Heart left ventricle (tissue), 16 donors: Measurements from ENCODE around the gene SECTM1. TPM values are rescaled to one million over a fixed set of nuclear protein-coding genes. Genes with fewer than 3 reads are reported as not detected.

ENCODE experiments used
- ATAC-seq, 4 donors: fragments of 200-7000 bp; cut with Tn5 transposase; one replicate each; pipeline ENCODE4 v1.9.1; 2020 to 2022; ENCODE audit warnings: moderate library complexity in 4 of 4, mild to moderate bottlenecking in 3 of 4, moderate number of reproducible peaks in 1 of 4
- DNase-seq, 5 donors: peaks; one replicate each; pipeline ENCODE4 v3.0.0-alpha.2; 2020
- H3K27ac ChIP-seq, 12 donors: fragments of 200-600 bp; sonication (generic) in 4 of 12; one replicate each; pipeline versions ENCODE4 v1.5.0 to v1.8.0; 2016 to 2022; ENCODE audit warnings: mild to moderate bottlenecking in 2 of 12
- H3K27me3 ChIP-seq, 9 donors: fragments of 200-600 bp; sonication (generic) in 2 of 9; one replicate each; pipeline versions ENCODE4 v1.5.1 to v1.8.0; 2016 to 2022; ENCODE audit warnings: mild to moderate bottlenecking in 3 of 9
- H3K36me3 ChIP-seq, 9 donors: fragments of 200-600 bp; sonication (generic) in 2 of 9; one replicate each; pipeline versions ENCODE4 v1.5.0 to v1.8.0; 2018 to 2022; ENCODE audit warnings: mild to moderate bottlenecking in 2 of 9
- H3K4me1 ChIP-seq, 12 donors: fragments of 200-600 bp; sonication (generic) in 4 of 12; one replicate each; pipeline versions ENCODE4 v1.5.0 to v1.8.0; 2016 to 2022; ENCODE audit warnings: mild to moderate bottlenecking in 3 of 12
- H3K4me3 ChIP-seq, 12 donors: fragments of 200-600 bp; sonication (generic) in 4 of 12; one replicate each; pipeline versions ENCODE4 v1.5.0 to v1.8.0; 2017 to 2022; ENCODE audit warnings: mild to moderate bottlenecking in 9 of 12, moderate library complexity in 4 of 12
- H3K9me3 ChIP-seq, 12 donors: fragments of 200-600 bp; sonication (generic) in 4 of 12; one replicate each; pipeline versions ENCODE4 v1.5.0 to v1.8.0; 2016 to 2022; ENCODE audit warnings: mild to moderate bottlenecking in 1 of 12
- POLR2A ChIP-seq, 2 donors: fragments of 450-650 bp; IDR thresholded peaks; one replicate each; pipeline ENCODE4 v1.6.1; 2017; ENCODE audit warnings: antibody characterized with exemption in 2 of 2, mild to moderate bottlenecking in 2 of 2, moderate library complexity in 2 of 2
- WGBS, 4 donors: extraction: QIAGEN DNeasy Blood & Tissue Kit in 2 of 4; methylation state at CpG; one replicate each; pipeline versions ENCODE4 v1.1.5 to v1.1.7; 2013 to 2018; 5-methylcytosine and 5-hydroxymethylcytosine counted together
- intact Hi-C, 10 donors: fragments of 100-400 bp; cut with DNase I; formaldehyde crosslinking; loops; one replicate each; pipeline versions ENCODE4 v1.11.1 to v1.14.2; 2022
- polyA plus RNA-seq, 2 donors: library from polyadenylated mRNA; stranded (reverse); fragments of 200-250 nt; gene quantifications; one replicate each; pipeline ENCODE4 v1.2.3, GENCODE V29; 2013
- total RNA-seq, 9 donors: library from RNA; depleted of rRNA in 2 of 9; stranded (reverse); fragments of >200 nt in 2 of 9; fragmentation: NEBNext Ultra II Directional in 3 of 9; extraction: Animal tissue kit (Norgen Biotek cat#: 25700) in 3 of 9; gene quantifications; one replicate each; pipeline versions ENCODE4 v1.1.0 to v1.2.4, GENCODE V29; 2016 to 2023
- TF ChIP-seq, protein P1 (sequence below), 12 donors: fragments of 200-600 bp; sonication (generic) in 4 of 12; IDR thresholded peaks; one replicate each; pipeline versions ENCODE4 v1.5.0 to v1.8.0; 2018 to 2022; ENCODE audit warnings: antibody characterized with exemption in 12 of 12, mild to moderate bottlenecking in 5 of 12
- donor health status: ischemic (EF 13 %, LVEDD 7.1; RV severe dilation, severe dysfunction).
- donor health status: healthy with polysubstance abuse.
- donor health status: DM: no; HTN: yes; CAD: no.
- donor health status: DM: no; HTN: no; CAD: no.
- donor health status: ischemic (EF 25% LVEDD 6.9; RV normal size, moderate dysfunction).
- donor health status: ischemic (EF 25% LVEDD 5.7; RV mildly dilated, moderate dysfunction).
- donor health status: healthy.
- donor health status: DM: yes; HTN: yes; CAD: no.
- donor health status: ischemic (EF 35%, LVEDD 5.7; RV mildly dilated, moderate dysfunction).
- donor health status: nonischemic (EF 11% LVEDD 7.7; RV severe dilation, severe dysfunction).
- donor health status: DM: yes; HTN: yes; CAD: no.
- donor health status: PGD.
- donor health status: ischemic (EF 29% LVEDD 5.4; RV normal size, mild dysfunction).
- donor health status: nonischemic (EF 23%, LVEDD 6.1; RV moderate dilation, normal function).

SECTM1 gene
- total and polyA plus RNA-seq, 11 donors = 2.3 to 41.6 (median 3.4) TPM

DNA sequence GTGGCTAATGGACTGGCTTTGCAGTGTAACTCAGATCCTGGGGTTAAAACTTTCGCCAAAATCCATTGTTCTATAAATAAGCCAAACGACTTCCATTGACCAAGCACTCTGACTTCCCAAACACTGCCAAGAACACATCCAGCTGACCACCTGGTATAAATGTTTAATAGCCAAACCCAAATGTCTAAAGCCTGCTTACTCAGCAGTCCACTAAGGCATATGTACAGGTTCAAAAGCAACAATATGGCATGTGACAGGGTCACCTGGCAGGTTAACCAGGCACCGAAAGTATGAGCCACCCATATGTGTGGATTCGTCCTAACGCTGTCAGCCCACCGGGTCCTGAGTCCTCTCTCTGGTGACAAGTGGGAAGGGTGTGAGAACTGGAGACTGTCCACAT, 62.2 kb downstream of the SECTM1 start:
- peak overlapping the region in 2 of 12 donors; percentile 100 for H3K27ac ChIP-seq
- H3K27me3 ChIP-seq = no peaks in the 10 kb centered on the region
- peaks cover 12 to 72% (median 67%) of the 10 kb centered on the region in 12 donors for H3K4me1 ChIP-seq
- H3K9me3 ChIP-seq = no peaks in the 10 kb centered on the region
- DNase-seq (no peak), ATAC-seq (no peak)
- TF ChIP-seq, protein P1, sequence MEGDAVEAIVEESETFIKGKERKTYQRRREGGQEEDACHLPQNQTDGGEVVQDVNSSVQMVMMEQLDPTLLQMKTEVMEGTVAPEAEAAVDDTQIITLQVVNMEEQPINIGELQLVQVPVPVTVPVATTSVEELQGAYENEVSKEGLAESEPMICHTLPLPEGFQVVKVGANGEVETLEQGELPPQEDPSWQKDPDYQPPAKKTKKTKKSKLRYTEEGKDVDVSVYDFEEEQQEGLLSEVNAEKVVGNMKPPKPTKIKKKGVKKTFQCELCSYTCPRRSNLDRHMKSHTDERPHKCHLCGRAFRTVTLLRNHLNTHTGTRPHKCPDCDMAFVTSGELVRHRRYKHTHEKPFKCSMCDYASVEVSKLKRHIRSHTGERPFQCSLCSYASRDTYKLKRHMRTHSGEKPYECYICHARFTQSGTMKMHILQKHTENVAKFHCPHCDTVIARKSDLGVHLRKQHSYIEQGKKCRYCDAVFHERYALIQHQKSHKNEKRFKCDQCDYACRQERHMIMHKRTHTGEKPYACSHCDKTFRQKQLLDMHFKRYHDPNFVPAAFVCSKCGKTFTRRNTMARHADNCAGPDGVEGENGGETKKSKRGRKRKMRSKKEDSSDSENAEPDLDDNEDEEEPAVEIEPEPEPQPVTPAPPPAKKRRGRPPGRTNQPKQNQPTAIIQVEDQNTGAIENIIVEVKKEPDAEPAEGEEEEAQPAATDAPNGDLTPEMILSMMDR (IDR thresholded peaks at IDR 0.05) = no peak
- TF ChIP-seq POLR2A (IDR thresholded peaks at IDR 0.05) = no peak
- intact Hi-C loops = loop anchor here in 4 of 10 donors (2.0 to 5.0 kb wide), 3 partner anchors 15 to 59 kb away; partner anchors contain the start of gene CCDC57 (in 1 of the 4)
- peak overlapping the region in 2 of 12 donors; percentile 16 to 96 for H3K4me3 ChIP-seq
- H3K36me3 ChIP-seq = peaks cover 0 to 51% (median 17%) of the 10 kb centered on the region in 9 donors
- WGBS, 4 donors = 52 to 71% (median 57%) methylated on average over 2 to 6 of the region's 6 CpGs

Other genes starting within 250 kb of the SECTM1 start
- 100 to 1,000 TPM in 1 of 9 donors, 10 to 100 TPM in 7, 1 to 10 TPM in 1; 6.9 to 103 (median 18.9) TPM for gene FASN, start 235.5 kb downstream of the SECTM1 start, total RNA-seq
- gene FASN, start 235.5 kb downstream of the SECTM1 start, polyA plus RNA-seq = 10 to 100 TPM; 17.5 to 47.5 TPM
- 10 to 100 TPM in 5 of 9 donors, 1 to 10 TPM in 4; 4.3 to 17.6 (median 10.7) TPM for gene CCDC57, start 120.9 kb downstream of the SECTM1 start, total RNA-seq
- 1 to 10 TPM; 8.7 to 9.5 TPM for gene CCDC57, start 120.9 kb downstream of the SECTM1 start, polyA plus RNA-seq
- 10 to 100 TPM in 5 of 9 donors, 1 to 10 TPM in 4; 6.5 to 56.0 (median 12.9) TPM for gene SLC16A3, start 104.7 kb downstream of the SECTM1 start, total RNA-seq
- 10 to 100 TPM in 1 of 2 donors, 1 to 10 TPM in 1; 8.3 to 33.9 TPM for gene SLC16A3, start 104.7 kb downstream of the SECTM1 start, polyA plus RNA-seq
- gene CSNK1D, start 60.1 kb downstream of the SECTM1 start, total RNA-seq = 10 to 100 TPM; 38.4 to 83.9 (median 66.1) TPM
- 10 to 100 TPM; 47.5 to 88.1 TPM for gene CSNK1D, start 60.1 kb downstream of the SECTM1 start, polyA plus RNA-seq
- 1 to 10 TPM in 2 of 9 donors, under 1 TPM in 5, not detected in 2; 0.21 to 8.6 (median 0.42) TPM for gene CD7, start 16.2 kb downstream of the SECTM1 start, total RNA-seq
- under 1 TPM; 0.23 to 0.53 TPM for gene CD7, start 16.2 kb downstream of the SECTM1 start, polyA plus RNA-seq
- not detected for gene TEX19, start 25.5 kb upstream of the SECTM1 start, total RNA-seq
- gene TEX19, start 25.5 kb upstream of the SECTM1 start, polyA plus RNA-seq = not detected
- gene UTS2R, start 38.0 kb upstream of the SECTM1 start, total RNA-seq = 10 to 100 TPM in 1 of 9 donors, 1 to 10 TPM in 6, under 1 TPM in 2; 0.58 to 21.9 (median 1.7) TPM
- gene UTS2R, start 38.0 kb upstream of the SECTM1 start, polyA plus RNA-seq = under 1 TPM; 0.11 TPM
- 10 to 100 TPM in 8 of 9 donors, 1 to 10 TPM in 1; 9.9 to 20.2 (median 15.1) TPM for gene HEXD, start 84.6 kb upstream of the SECTM1 start, total RNA-seq
- 10 to 100 TPM; 11.5 to 24.1 TPM for gene HEXD, start 84.6 kb upstream of the SECTM1 start, polyA plus RNA-seq
- 10 to 100 TPM; 23.3 to 38.5 (median 31.4) TPM for gene OGFOD3, start 84.8 kb upstream of the SECTM1 start, total RNA-seq
- 10 to 100 TPM; 22.6 to 25.5 TPM for gene OGFOD3, start 84.8 kb upstream of the SECTM1 start, polyA plus RNA-seq
- 10 to 100 TPM; 20.1 to 82.1 (median 25.4) TPM for gene CYBC1, start 117.0 kb upstream of the SECTM1 start, total RNA-seq
- gene CYBC1, start 117.0 kb upstream of the SECTM1 start, polyA plus RNA-seq = 10 to 100 TPM; 17.3 to 41.1 TPM
- 10 to 100 TPM; 48.6 to 77.4 (median 59.5) TPM for gene NARF, start 125.0 kb upstream of the SECTM1 start, total RNA-seq
- 100 to 1,000 TPM in 1 of 2 donors, 10 to 100 TPM in 1; 76.2 to 111 TPM for gene NARF, start 125.0 kb upstream of the SECTM1 start, polyA plus RNA-seq
- 10 to 100 TPM; 26.9 to 77.0 (median 33.9) TPM for gene FOXK2, start 186.0 kb upstream of the SECTM1 start, total RNA-seq
- gene FOXK2, start 186.0 kb upstream of the SECTM1 start, polyA plus RNA-seq = 10 to 100 TPM; 15.6 to 43.2 TPM